GM12872 (cell line): ENCODE data around the gene MYH10.

Experiments
- TF ChIP-seq, protein P1 (sequence below): IDR thresholded peaks from 3 replicates; pipeline ENCODE4 v1.5.1; 2011; ENCODE audit warnings: low read depth, mild to moderate bottlenecking, low read length, moderate library complexity; ENCODE audit not compliant: insufficient read depth

MYH10 gene

GRCh38 chr17:8477171-8477570 lies 153.4 kb downstream of the MYH10 start:
- TF ChIP-seq, protein P1, sequence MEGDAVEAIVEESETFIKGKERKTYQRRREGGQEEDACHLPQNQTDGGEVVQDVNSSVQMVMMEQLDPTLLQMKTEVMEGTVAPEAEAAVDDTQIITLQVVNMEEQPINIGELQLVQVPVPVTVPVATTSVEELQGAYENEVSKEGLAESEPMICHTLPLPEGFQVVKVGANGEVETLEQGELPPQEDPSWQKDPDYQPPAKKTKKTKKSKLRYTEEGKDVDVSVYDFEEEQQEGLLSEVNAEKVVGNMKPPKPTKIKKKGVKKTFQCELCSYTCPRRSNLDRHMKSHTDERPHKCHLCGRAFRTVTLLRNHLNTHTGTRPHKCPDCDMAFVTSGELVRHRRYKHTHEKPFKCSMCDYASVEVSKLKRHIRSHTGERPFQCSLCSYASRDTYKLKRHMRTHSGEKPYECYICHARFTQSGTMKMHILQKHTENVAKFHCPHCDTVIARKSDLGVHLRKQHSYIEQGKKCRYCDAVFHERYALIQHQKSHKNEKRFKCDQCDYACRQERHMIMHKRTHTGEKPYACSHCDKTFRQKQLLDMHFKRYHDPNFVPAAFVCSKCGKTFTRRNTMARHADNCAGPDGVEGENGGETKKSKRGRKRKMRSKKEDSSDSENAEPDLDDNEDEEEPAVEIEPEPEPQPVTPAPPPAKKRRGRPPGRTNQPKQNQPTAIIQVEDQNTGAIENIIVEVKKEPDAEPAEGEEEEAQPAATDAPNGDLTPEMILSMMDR = no peak

- TF ChIP-seq, protein P1 = no peak
Observed at GRCh38 chr17:8476741-8477140, 153.8 kb downstream of the MYH10 start.

GRCh38 chr17:8475781-8476180 lies 154.7 kb downstream of the MYH10 start:
- TF ChIP-seq, protein P1 = no peak

DNA sequence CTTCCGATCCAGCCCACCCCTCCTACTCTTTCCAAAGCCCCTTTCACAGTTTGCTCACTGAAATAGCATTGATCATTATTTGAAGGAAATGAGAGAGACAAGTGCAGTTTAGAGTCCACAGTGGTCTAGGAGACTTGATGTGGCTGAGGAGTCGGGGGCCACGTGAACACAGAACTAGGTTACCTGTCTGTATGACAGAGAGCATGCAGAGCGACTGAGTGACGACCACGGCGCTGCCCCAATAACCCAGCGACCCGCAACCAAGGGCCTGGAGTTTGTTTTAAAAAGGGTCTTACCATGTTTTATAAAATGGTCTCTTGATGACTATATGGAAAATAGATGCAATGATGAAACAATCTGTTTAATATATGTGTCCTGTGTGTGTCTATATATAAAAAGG lies 155.3 kb downstream of the MYH10 start:
- TF ChIP-seq, protein P1 = no peak

GRCh38 chr17:8474826-8475225 lies 155.7 kb downstream of the MYH10 start:
- TF ChIP-seq, protein P1 = no peak

DNA sequence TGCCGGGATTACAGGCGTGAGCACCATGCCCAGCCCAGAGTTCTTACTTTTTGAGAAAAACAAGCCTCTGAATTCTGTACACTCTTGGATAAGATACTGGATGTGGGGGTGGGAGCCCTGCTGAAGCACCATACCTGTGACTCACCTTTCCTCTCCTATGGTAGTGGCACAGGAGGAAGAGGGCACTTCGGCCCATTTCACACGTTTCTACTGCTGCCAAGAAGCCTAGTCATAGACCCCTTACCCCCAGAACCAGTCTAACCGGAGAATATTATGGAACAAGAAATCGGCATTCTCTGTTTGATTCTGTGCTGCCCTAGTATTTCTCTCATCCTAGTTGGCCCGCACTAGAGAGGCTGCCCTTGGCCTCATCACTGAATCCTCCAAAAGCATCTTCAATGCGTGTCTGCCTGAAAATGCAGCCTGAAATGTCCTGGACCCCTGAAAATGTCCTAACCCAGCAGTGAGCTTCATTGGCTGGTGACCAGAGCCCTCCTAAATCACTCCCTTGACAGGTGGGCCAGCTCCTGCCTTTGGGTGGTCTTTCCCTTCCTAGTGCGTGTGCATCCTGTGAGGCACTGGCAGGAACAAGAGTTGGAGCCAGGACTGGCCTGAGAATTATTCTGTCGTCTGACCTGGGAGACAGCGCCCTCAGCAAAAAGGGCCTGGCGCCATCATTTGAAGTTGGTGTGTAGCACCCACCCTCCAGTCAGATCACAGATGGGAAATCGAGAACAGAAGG lies 156.9 kb downstream of the MYH10 start:
- TF ChIP-seq, protein P1 = no peak

DNA sequence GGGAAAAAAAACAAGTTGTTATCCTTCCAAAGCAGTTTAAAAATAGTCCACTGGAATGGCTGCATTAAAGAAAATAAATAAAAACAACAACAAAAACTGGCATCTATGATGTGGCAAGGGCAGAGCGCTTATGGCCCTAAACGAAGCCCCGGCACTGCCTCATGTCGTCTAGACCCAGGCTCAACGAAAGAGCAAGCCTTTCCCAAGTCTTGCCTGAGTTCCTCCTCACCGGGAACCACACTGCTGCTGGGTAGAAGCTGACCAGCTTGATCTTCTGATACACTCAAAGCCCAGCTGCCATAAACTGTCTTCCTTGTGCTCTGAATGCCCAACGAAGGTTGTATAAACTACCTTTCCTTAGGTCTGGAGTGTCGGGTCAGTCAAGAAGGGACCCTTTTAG lies 157.9 kb downstream of the MYH10 start:
- TF ChIP-seq, protein P1 = no peak
